Measurements from ENCODE around the gene HS6ST3.

The HS6ST3 gene

GRCh38 chr13:96544957-96545356, 455.1 kb downstream of the HS6ST3 start:
- no peak for DNase-seq (ENCODE audit: low read depth)

- no peak for DNase-seq (ENCODE audit: low read depth)
These were observed 456.6 kb downstream of the HS6ST3 start for GRCh38 chr13:96546463-96546862.

DNA sequence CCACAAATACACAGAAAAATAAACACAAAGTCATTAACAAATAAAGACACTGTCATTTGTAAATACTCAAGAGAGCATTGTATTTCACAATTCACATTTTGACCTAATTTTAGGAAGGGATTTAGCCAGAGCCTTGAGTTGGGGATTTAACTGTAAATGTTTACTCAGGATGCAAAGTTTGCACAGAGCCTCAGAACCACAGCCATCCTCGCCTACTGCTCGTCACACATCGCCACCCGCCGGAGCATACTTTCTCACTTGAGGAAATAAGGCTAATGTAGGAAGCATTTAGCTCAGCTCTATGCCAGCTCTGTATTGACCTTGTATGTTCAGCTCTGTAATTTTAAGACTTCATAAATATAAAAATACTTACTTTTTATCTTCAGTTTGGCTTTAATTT, 461.6 kb downstream of the HS6ST3 start:
- DNase-seq (ENCODE audit: low read depth): no peak

DNA sequence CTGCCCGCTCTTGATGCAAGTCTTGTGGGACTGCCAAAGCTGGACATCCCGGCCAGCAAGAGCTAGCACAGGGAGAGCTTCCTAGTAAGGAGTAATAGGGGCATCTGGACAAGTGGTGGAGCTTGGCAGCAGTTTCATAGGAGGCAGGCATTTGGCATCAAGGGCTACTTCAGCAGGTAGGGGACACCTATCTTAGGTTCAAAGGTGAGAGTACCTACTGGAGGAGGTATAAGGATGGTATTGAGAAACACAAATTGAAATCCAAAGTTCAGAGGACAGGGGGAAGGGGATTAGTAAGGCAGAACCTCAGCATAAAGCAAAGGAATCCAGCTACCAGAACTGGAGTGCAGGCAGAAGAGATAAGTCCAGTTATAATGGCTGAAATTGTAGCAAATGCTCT, 462.7 kb downstream of the HS6ST3 start:
- DNase-seq (ENCODE audit: low read depth): no peak

DNA sequence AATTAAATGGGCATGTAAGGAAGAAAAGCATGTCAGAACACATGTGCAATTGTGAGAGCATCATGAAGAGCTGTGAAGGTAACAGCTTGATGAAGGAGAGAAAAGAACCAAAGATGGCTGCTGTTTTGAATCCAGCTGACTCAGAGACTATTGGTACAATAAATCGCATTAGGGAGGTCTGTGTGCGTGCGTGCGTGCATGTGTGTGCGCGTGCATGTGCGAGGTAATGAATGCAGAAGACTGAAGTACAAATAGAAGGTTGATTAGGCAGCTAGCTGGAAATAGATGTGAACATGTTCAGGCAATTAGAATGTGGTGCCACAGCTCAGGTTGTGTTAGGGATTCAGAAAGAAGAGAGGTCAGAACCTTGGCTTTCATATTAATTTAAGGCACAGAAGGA, 463.9 kb downstream of the HS6ST3 start:
- DNase-seq (ENCODE audit: low read depth): no peak

- no peak for DNase-seq (ENCODE audit: low read depth)
These were observed 483.7 kb downstream of the HS6ST3 start for GRCh38 chr13:96573563-96573962.

- DNase-seq (ENCODE audit: low read depth): no peak
These were observed 485.8 kb downstream of the HS6ST3 start for GRCh38 chr13:96575423-96576320.

DNA sequence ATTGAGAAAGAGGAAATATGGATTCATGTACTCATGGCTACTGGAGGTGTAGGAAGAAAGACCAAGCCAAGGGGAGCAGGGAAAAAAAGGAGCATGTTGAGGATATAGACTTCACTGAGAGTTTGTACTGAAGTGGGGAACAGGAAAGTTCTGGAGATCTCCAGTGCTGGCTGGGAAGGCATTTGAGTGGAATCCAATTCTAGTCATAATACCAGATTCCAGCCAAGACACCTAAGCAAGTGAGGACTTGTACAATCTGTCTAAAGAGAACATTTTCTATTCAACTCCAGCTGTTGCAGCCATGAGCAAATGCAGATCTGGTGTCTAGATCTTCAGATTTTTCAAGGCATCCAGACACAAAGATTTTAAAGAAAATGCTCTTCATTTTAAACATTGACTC, 491.8 kb downstream of the HS6ST3 start:
- DNase-seq (ENCODE audit: low read depth): no peak

DNA sequence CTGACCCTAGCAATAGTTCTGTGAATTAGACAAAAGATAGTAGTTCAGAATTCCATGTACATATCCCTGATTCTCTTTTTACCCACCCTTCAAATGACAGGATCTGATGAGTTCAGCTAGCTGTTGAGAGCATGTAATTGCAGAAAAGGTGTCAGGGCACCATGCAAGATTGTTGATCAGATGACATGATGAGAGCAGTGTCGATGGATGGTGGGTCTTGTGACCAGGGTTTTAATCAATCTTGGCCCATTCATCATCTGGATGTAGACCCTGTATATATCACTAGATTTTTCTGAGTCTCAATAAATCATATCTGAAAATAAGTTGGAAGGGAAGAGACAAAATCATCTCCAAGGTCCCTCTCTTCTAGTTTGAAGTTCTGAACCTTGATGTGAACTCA, 525.3 kb downstream of the HS6ST3 start:
- no peak for DNase-seq (ENCODE audit: low read depth)

GRCh38 chr13:96617528-96617927, 527.6 kb downstream of the HS6ST3 start:
- no peak for DNase-seq (ENCODE audit: low read depth)

GRCh38 chr13:96621634-96622183, 531.8 kb downstream of the HS6ST3 start:
- no peak for DNase-seq (ENCODE audit: low read depth)

DNA sequence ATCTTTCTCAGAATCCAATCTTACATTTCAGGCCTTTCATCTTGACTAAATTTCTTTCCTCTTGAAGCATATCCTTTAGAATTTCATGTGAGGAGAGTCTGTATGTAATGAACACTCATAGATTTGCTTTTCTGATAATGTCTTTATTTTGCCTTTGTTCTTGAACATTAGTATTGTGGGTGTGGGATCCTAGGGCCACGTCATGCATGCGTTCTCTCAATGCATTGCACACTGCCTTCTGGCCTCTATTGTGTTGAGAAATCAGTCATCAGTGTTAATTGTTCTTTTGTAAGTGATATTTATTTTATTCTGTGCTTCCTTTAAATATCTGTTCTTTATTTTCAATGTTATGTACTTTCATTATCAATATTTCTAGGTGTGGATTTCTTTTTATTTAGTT, 539.4 kb downstream of the HS6ST3 start:
- no peak for DNase-seq (ENCODE audit: low read depth)

GRCh38 chr13:96632536-96633320, 542.8 kb downstream of the HS6ST3 start:
- no peak for DNase-seq (ENCODE audit: low read depth)

GRCh38 chr13:96636001-96636709, 546.2 kb downstream of the HS6ST3 start:
- no peak for DNase-seq (ENCODE audit: low read depth)

GRCh38 chr13:96637039-96637438, 547.1 kb downstream of the HS6ST3 start:
- DNase-seq (ENCODE audit: low read depth): no peak

- DNase-seq (ENCODE audit: low read depth): no peak
These were observed 556.2 kb downstream of the HS6ST3 start for GRCh38 chr13:96646101-96646500.

- DNase-seq (ENCODE audit: low read depth): no peak
These were observed 556.8 kb downstream of the HS6ST3 start for GRCh38 chr13:96646515-96647211.

GRCh38 chr13:96650301-96650886, 560.5 kb downstream of the HS6ST3 start:
- peak; percentile 34 for DNase-seq (ENCODE audit: low read depth)

DNA sequence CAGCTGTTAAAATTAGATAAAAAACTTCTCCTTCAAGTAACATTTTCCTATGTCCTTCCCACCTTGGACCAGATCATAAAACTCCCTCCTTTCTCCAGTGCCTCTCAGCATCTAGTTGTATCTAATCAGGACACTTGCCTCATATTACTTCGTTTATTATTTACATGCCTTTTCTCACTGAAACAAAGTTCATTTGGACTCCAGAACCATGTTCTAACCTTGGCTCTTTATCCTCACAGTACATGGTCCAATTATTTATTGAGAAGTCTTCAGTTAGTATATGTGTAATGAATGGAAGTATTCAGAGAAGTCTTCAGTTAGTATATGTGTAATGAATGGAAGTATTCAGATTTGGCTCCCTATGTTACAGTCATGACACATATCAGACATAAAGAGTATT, 561.7 kb downstream of the HS6ST3 start:
- no peak for DNase-seq (ENCODE audit: low read depth)

- DNase-seq (ENCODE audit: low read depth): no peak
These were observed 562.6 kb downstream of the HS6ST3 start for GRCh38 chr13:96652506-96652905.

DNA sequence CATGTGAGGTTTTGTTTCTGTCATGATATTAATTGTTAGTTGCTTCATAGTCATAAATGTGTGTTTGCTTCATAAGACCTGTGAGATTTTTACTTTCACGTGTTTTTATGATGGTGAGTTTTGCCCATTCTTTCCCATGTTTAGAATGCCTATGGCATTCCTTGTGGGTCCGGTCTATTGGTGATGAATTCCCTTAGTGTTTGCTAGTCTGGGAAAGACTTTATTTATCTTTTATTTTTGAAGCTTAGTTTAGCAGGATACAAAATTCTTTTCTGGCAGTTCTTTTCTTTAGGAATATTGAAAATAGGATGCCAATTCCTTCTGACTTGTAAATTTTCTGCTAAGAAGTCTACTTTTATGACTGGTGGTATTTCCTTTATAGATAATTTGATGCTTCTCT, 571.7 kb downstream of the HS6ST3 start:
- DNase-seq (ENCODE audit: low read depth): no peak

Data from fibroblast of the conjunctiva (primary cell).